MM.1S (cell line): ENCODE results near the gene PHKG1.

Source experiments
- CTCF ChIP-seq: fragments of 300-600 bp; sonication (generic); IDR thresholded peaks from 2 replicates; pipeline ENCODE4 v1.5.1; 2016; ENCODE audit warnings: antibody characterized with exemption, low read length, mixed read lengths
- EZH2 ChIP-seq: fragments of 300-600 bp; sonication (generic); optimal IDR thresholded peaks from 2 replicates; pipeline ENCODE3; 2017; ENCODE audit warnings: low read depth, mild to moderate bottlenecking, antibody characterized with exemption, low read length, mixed read lengths
- EZH2phosphoT487 ChIP-seq: fragments of 300-600 bp; sonication (generic); IDR thresholded peaks from 2 replicates; pipeline ENCODE4 v1.6.1; 2018; ENCODE audit warnings: antibody characterized with exemption, low read length

- no peak for TF ChIP-seq CTCF
- no peak for TF ChIP-seq EZH2phosphoT487
- no peak for TF ChIP-seq EZH2
Observed at GRCh38 chr7:56124981-56125380, 32.2 kb upstream of the PHKG1 start.
